8988T (cell line): ENCODE data around the gene ADRA1B.
"Not testable (repeated sequence)": the region's sequence is repeated elsewhere in the genome, so short reads cannot be mapped to it uniquely, and the experiment has no call there.

Experiments
- DNase-seq: peaks from one replicate; pipeline ENCODE4 v3.0.0; 2011

The ADRA1B gene

DNA sequence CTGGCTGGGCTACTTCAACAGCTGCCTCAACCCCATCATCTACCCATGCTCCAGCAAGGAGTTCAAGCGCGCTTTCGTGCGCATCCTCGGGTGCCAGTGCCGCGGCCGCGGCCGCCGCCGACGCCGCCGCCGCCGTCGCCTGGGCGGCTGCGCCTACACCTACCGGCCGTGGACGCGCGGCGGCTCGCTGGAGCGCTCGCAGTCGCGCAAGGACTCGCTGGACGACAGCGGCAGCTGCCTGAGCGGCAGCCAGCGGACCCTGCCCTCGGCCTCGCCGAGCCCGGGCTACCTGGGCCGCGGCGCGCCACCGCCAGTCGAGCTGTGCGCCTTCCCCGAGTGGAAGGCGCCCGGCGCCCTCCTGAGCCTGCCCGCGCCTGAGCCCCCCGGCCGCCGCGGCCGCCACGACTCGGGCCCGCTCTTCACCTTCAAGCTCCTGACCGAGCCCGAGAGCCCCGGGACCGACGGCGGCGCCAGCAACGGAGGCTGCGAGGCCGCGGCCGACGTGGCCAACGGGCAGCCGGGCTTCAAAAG, 55.7 kb downstream of the ADRA1B start:
- DNase-seq = no peak

DNA sequence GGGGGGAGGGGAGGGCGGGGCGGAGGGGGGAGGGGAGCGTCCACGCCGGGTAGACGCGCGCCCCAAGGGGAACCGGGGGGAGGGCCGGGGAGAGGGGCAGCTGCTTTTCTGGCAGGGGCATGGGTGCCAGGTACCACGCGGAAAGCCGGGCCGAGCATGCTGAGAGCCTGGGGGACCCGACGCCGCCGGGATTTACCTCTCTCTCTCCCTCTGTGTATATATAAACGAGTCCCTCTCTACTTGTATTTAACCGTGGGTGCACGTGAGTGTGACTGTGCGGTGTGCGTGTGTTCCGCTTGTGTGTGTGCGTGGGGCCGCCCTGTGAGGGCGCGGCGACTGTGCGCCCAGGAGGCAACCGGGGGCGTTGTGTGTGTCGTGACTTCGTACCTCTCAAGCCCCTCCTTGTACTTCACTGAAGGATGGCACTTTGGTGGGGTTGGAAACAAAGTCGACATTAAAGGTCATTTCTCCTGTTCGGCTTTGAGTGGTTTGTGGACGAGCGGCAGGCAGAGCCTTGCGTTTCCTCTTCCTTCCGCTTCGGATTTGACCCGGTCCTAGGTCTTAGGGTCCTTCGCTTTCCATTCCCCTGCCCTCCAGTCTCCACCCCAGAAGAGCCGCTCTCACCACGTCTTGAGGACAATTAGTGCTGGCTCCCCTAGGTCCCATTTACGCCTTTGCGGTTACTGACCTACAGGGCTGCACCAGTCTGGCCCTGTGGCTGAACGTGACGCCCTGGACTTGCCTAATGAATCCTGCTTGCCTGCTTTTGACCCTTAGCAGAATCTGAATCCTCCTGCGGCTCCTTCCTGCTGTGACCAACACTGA, 56.5 kb downstream of the ADRA1B start:
- DNase-seq = no peak

DNA sequence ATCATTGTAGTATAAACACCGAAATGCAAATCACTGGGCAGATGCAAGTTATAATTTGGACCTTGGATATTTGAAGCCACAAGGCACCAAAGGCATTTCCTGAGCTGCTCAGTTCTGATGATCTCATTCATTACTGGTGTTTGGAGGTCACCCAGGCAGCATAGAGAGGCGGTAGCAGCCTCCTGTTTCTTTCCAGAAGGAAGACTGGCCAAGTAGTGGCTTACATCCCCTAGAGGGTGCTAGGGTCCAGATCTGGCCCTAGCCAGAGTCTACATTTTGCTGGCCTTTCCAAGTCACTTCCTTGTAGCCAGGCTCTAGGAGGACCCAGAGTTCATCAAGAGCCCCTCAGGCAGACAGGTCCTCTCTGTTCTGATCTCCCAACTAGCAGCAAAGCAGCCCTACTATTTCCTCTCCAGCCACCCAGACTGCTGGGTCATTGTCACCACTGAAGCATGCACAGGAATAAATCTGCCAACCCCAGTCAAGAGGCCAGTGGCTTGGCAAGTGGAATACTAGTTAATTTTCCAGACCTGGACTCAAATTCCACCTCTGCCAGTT, 59.3 kb downstream of the ADRA1B start:
- peak; percentile 70 for DNase-seq

GRCh38 chr5:159976921-159977320, 60.6 kb downstream of the ADRA1B start:
- no peak for DNase-seq

DNA sequence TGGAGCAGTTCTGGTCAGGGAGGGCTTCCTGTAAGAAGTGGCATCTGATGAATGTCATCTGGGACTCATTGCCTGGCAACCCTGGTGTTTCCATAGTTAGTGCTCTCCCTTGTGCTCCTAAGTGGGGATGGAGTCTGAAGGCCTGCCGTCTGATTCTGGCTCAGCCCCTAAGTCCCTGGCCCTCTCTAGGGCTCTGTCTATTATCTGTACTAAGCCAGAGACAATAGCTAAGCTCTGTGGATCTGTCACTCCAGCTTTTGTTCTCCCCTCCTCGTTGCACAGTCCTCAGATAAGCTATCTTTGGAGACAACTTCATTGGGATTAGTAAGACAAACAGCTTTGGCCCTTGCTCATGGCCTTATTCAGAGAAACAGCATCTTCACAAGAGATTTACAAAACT, 62.1 kb downstream of the ADRA1B start:
- DNase-seq = no peak

GRCh38 chr5:159982421-159983173, 66.3 kb downstream of the ADRA1B start:
- no peak for DNase-seq

DNA sequence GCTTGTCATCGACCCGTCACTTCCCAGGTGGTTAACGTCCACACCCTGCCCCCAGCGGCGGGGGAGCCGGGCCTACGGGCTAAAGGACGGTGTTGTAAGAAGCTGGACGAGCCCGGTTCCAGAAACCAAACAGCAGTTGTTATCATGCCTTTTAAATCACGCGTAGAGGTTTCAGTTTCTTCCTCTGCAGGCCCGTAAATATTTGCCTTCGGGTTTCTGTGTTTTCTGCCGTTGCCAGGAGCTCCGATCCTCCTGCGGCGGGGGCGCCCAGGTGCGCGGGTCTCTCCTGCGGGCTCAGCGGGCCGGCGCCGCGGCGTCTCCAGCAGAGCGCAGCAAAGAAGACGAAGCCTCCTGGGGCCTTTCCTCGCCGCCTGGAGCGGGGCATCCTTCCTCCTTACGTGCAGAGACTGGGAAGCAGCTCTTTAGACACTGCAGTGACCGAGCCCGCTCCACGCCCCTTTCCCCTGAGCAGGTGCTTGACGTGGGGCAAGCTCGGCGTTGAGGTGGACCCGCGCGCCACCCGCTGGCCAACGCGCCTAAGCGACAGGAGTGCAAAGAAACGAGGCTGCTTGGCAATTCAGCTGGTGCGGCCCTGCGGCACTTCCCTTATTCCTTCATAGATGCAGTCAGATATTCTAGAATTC, 70.9 kb downstream of the ADRA1B start:
- DNase-seq = peak; percentile 89

- no peak for DNase-seq
Measured at GRCh38 chr5:159990506-159990905, 74.2 kb downstream of the ADRA1B start.

DNA sequence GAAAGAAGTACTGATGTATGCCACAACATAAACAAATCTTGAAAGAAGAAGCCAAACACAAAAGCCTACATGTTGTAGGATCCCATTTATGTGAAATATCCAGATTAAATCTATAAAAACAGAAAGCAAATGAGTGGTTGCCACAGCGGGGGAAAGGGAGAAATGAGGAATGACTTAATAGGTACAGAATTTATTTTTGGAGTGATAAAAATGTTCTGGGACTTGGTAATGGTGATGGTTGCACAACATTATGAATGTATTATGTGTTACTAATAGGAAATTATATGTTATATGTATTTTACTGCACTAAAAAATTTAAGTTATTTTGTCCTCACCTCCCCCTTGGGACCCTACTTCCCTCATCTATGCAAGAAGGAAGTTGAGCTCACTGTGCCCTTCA, 76.3 kb downstream of the ADRA1B start:
- no peak for DNase-seq

DNA sequence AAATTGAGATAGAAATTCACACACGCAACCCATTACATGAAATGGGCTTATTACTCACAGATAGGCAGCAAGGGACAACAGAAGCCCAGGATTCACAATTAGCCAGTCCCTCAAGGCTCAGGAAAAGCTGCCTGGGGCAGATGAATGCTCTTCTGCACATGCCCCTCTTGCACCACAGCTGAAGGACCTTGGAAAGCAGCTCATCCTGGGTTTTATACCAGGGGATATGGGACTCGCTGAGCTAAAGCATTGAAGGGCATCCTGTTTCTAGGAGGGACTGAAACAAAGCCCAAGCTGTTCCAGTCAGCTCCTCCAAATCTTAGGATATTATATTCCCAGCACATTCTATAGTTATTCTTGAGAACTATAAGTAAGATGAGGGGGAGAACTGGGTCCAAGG, 76.9 kb downstream of the ADRA1B start:
- DNase-seq = no peak

DNA sequence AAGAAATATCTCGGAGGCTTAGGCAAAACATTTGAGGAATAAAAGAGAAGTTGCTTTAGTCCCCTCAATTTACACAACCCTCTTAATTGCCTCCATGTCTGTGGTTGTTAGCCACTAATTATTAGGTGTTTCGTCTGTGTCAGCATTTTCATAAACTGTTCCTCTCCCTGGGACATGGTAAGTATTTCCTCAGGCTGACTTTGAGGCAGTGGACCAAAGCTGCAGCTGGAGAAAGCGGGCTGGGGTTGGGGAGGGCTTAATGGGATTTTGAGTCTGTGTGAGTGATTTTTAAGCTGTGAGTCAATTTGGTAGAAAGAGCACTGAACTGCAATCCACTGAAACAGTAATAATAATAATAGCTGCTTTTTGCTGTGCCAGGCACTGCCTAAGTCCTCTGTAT, 79.6 kb downstream of the ADRA1B start:
- DNase-seq = no peak

DNA sequence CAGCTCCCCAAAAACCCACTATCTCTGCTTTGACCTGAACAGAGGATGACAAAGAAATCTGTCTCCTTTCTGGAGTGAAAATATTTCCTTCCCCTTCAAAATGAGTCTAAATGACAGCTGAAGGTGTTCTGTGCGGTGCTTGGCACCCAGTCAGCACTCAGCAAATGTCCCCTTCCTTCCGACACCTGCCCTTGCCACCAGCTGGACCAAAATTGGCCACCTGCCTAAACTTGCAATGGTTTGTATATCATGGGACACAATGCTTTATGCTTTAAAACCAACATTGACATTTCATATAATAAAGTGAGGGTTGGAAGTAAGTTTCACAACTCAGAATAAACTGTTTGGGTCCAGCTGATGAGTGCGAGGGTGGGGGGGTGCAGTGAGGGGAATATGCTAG, 85.2 kb downstream of the ADRA1B start:
- no peak for DNase-seq

- DNase-seq = no peak
Measured at GRCh38 chr5:160007514-160007913, 91.2 kb downstream of the ADRA1B start.

GRCh38 chr5:160008529-160008876, 92.2 kb downstream of the ADRA1B start:
- DNase-seq = not testable (repeated sequence)

DNA sequence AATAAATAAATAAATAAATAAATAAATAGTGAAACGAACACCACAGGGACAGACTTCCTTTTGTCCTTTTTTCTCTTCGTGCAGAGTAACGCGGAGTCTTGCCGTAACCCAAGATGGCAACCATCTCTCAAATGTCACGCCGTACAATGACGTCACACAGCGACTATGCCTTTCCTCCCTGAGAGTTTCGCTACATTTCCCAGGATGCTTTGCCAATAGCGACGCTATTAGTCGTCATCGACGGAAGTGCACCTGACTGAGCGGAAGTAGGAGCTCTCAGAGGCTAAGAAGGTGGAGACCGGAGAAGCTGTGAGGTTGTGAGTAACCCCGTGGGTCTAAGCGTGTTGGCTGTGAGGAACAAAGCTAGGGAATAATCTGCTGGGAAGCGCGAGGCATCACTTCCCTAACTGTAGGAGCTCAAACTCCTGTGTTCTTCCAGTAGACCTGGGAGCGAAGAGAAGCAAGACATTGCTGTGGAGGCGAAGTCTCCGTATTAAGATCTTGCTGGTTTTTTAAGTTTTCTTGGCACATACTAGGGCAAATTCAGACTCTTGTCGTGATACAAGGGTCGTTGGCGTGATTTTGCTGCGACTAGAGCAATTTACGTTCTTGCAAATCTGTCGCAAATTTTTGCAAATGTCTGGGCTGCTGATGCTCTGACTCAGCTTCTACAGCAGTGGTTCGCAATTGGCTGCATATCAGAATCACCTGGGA, 92.8 kb downstream of the ADRA1B start, which contains the start of gene TTC1:
TSS of gene TTC1 (plus strand) at position 263 of the 714 bp plus-strand sequence. CDS start 1,390 bp downstream, outside the sequence.
- peak; percentile 39 for DNase-seq

DNA sequence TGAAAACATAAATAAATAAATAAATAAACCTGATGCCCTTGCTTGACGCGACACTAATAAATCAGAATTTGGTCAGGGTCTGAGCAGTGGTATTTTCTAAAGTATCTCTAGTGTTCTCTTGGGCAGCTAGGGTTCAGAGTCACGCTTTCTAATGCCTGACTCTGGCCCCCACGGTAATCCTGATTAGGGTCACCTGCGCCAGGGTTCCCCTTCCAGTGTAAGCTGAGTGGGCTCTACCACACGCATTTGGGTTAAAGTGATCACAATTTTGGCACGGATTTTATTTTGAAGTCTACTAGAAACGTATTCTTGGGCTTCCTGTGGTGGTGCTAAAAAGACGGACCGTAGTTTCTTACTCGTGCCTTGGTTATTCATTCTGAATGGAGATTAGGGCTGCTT, 93.3 kb downstream of the ADRA1B start:
- DNase-seq = no peak

DNA sequence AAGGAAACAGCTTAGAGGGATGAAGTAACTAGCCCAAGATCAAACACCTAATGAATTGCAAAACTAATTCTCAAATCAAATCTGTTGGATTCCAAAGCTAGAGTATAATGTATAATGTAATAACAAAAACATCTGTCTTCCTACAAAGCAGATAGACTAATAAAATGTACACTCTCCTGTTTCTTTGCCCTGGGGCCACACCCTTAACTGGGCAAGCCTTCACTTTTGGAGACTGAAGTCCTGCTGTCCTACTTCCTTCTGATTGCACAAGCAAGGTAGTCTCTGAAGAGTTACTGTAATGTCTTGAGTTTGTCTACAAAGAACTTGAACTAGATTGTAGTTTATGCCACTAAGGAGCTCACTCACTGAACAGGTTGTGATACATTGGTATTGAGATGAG, 95.2 kb downstream of the ADRA1B start:
- no peak for DNase-seq

DNA sequence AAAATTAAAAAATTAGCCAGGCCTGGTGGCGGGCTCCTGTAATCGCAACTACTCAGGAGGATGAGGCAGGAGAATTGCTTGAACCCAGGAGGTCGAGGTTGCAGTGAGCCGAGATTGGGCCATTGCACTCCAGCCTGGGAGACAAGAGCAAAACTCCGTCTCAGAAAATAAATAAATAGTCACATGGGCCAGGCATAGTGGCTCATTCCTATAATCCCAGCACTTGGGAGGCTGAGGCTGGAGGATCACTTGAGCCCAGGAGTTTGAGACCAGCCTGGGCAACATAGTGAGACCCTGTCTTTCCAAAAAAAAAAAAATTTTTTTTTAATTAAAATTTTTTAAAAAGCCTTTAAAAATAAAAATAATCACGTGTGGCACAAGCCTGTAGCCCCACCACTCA, 97.9 kb downstream of the ADRA1B start:
- not testable (repeated sequence) for DNase-seq

DNA sequence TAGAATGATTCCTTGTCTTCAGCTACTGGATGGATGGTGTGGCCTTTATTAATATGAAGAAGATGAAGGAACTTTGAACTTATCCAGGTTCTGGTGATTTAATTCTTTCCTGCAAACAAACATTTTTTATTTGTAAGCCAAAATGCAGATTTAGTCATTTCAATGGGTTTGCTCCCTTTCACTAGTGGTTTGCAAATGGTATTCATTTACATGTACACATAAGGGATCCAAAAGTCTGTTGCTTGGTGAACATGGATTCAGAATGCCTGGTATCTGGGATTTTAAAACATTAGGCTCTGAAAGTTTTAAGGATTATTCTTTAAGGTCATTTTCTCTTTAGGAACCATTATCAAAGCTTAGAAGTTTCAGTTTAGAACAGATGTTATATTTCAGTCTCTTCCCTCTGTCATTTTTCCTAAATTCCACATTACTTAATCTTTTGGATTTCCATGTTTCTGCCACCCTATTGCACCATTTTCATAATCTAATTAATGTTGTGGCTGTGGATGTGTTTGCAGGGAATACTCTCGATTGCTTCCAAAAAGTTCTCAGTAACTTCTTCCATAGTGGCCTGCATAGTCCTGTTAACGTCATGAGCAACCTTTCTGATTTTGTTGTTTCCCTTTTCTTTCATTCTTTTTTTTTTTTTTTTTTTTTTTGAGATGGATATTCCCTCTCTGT, 102.8 kb downstream of the ADRA1B start:
- DNase-seq = no peak

DNA sequence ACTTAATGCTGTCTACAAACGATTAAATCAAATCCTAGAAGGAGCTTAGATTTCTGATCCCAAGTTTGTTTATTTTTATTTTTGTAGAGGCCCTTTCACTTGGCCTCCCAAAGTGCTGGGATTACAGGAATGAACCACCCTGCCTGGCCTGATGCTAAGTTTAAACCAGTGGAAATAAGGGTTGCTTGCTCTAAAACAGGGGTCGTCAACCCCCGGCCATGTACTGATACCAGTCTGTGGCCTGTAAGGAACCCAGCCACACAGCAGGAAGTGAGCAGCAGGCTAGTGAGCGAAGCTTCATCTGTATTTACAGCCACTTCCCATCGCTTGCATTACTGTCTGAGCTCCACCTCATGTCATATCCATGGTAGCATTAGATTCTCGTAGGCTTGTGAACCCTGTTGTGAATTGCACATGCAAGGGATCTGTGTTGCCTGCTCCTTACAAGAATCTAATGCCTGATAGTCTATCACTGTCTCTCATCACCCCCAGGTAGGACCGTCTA, 104.0 kb downstream of the ADRA1B start:
- no peak for DNase-seq

DNA sequence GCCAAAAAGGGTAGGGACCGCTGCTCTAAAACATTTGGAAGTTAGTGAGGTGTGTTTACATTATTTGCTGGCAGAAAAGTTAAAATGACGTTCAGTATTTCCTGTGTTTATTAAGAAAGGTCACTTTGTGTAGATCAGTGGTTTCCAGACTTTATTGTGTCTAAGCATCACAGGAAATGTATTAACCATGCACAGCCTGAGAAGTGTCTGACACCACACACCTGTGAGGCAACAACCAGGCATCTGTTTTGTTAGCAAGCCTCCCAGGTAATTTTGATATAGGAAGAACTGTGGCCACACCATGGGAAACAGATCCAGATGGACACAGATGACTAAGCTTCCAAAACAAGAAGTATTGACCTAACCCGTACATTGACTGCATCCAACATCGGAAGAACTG, 104.7 kb downstream of the ADRA1B start:
- DNase-seq = no peak
